Omental fat pad (tissue), 4 donors: Measurements from ENCODE around the gene TNRC6B. TPM values are rescaled to one million over a fixed set of nuclear protein-coding genes. Genes with fewer than 3 reads are reported as not detected.

Source experiments
- ATAC-seq: fragments of 150-250 bp; one replicate; pipeline ENCODE4 v1.9.1; 2016; ENCODE audit warnings: mild to moderate bottlenecking, moderate library complexity; ENCODE audit not compliant: low FRiP score
- DNase-seq: peaks from one replicate; pipeline ENCODE4 v3.0.0-alpha.2; 2019; ENCODE audit warnings: low spot score
- CTCF ChIP-seq, 3 donors: fragments of 450-650 bp; IDR thresholded peaks; one replicate each; pipeline ENCODE4 v1.5.1; 2016 to 2017; ENCODE audit warnings: antibody characterized with exemption in 3 of 3, mild to moderate bottlenecking in 3 of 3, moderate library complexity in 2 of 3
- total RNA-seq, 4 donors: library from RNA; depleted of rRNA; stranded (reverse); fragments of >200 nt; gene quantifications; one replicate each; pipeline ENCODE4 v1.1.0, GENCODE V29; 2016

TNRC6B gene
- total RNA-seq, 4 donors from 2014 or later, result 17.2 to 57.8 (median 31.9) TPM

- DNase-seq (no peak), ATAC-seq (peak; percentile 12)
- no peak for TF ChIP-seq CTCF (IDR thresholded peaks at IDR 0.05)
These were observed 596 bp upstream of the TNRC6B start for GRCh38 chr22:40176921-40177737.

GRCh38 chr22:40178417-40179409, 988 bp downstream of the TNRC6B start:
- TF ChIP-seq CTCF (IDR thresholded peaks at IDR 0.05), result no peak
- DNase-seq, result no peak
- peak; percentile 14 for ATAC-seq

- TF ChIP-seq CTCF (IDR thresholded peaks at IDR 0.05), result no peak
- DNase-seq (no peak), ATAC-seq (no peak)
These were observed 1.8 kb downstream of the TNRC6B start for GRCh38 chr22:40179526-40179925.

GRCh38 chr22:40180403-40180802, 2.7 kb downstream of the TNRC6B start:
- DNase-seq, result no peak
- ATAC-seq, result no peak
- TF ChIP-seq CTCF (IDR thresholded peaks at IDR 0.05), result no peak

- ATAC-seq, result no peak
- no peak for TF ChIP-seq CTCF (IDR thresholded peaks at IDR 0.05)
- DNase-seq, result no peak
These were observed 3.6 kb downstream of the TNRC6B start for GRCh38 chr22:40181323-40181722.

GRCh38 chr22:40182231-40182835, 4.6 kb downstream of the TNRC6B start:
- no peak for DNase-seq
- TF ChIP-seq CTCF (IDR thresholded peaks at IDR 0.05), result no peak
- no peak for ATAC-seq
